ENCODE data around the gene SYNJ2. TPM values are rescaled to one million over a fixed set of nuclear protein-coding genes. Genes with fewer than 3 reads are reported as not detected.

The SYNJ2 gene
- total and polyA plus RNA-seq, 2 experiments from 2014 or later = 2.8 to 5.6 TPM

GRCh38 chr6:158078320-158078719 is 96.7 kb downstream of the SYNJ2 start:
- TF ChIP-seq STAT1 (IDR thresholded peaks at IDR 0.05; ENCODE audit: unreplicated experiment) = no peak
- no peak for TF ChIP-seq CTCF (conservative IDR thresholded peaks at IDR 0.05; ENCODE audit: low read depth in 2 of 2)
- no peak for TF ChIP-seq POLR2AphosphoS5 (IDR thresholded peaks at IDR 0.05; ENCODE audit: low read depth)
- TF ChIP-seq ZNF331 (CRISPR knock-in tag; IDR thresholded peaks at IDR 0.05; ENCODE audit: low read depth) = no peak
- TF ChIP-seq ETS1 (IDR thresholded peaks at IDR 0.05) = no peak
- no peak for TF ChIP-seq ZNF114 (CRISPR knock-in tag; IDR thresholded peaks at IDR 0.05)
- TF ChIP-seq EZH2phosphoT487 (IDR thresholded peaks at IDR 0.05; ENCODE audit: unreplicated experiment) = no peak
- no peak for TF ChIP-seq EZH2 (IDR thresholded peaks at IDR 0.05; ENCODE audit: low read depth, unreplicated experiment)
- no peak for TF ChIP-seq ZNF462 (CRISPR knock-in tag; IDR thresholded peaks at IDR 0.05)
- TF ChIP-seq JUNB (IDR thresholded peaks at IDR 0.05; ENCODE audit: unreplicated experiment) = no peak
- no peak for TF ChIP-seq NANOG (IDR thresholded peaks at IDR 0.05; ENCODE audit: borderline replicate concordance)
- TF ChIP-seq REST (IDR thresholded peaks at IDR 0.05; ENCODE audit: unreplicated experiment) = no peak
- TF ChIP-seq CREB1 (CRISPR knock-in tag; IDR thresholded peaks at IDR 0.05; ENCODE audit: low read depth) = no peak
- Mint-ChIP-seq H3K36me3 (ENCODE audit: low read depth) (peaks cover 48% of the 10 kb centered on the region), H3K4me3 (no peak overlapping the region), H3K9me3 (no peaks in the 10 kb centered on the region), H3K4me1 (no peaks in the 10 kb centered on the region), H3K27ac (no peak overlapping the region), H3K27me3 (ENCODE audit: insufficient read depth, low read depth, poor library complexity) (peaks cover 3% of the 10 kb centered on the region)
- Histone ChIP-seq H3K27me3 (ENCODE audit: insufficient read depth) (no peaks in the 10 kb centered on the region), H3K9me2 (ENCODE audit: insufficient read depth) (no peaks in the 10 kb centered on the region), H3K4me3 (no peak overlapping the region), H3K4me2 (no peak overlapping the region), H3K79me2 (replicated peaks; ENCODE audit: insufficient read depth) (no peaks in the 10 kb centered on the region), H3K4me1 (ENCODE audit: insufficient read depth) (no peaks in the 10 kb centered on the region), H4K20me1 (replicated peaks; ENCODE audit: insufficient read depth) (peaks cover 3% of the 10 kb centered on the region; the same call in 1 of the 2 replicates), H2AFZ (no peak overlapping the region), H3K27ac (ENCODE audit: low read depth) (no peak overlapping the region), H3K36me3 (ENCODE audit: insufficient read depth) (no peaks in the 10 kb centered on the region), H3F3A (replicated peaks; ENCODE audit: low read depth) (no peaks in the 10 kb centered on the region)
- ATAC-seq (no peak), DNase-seq (ENCODE audit: low spot score) (no peak)

Data from GM23338 (cell line).